Transverse colon (tissue), 4 donors: ENCODE results near the gene ANKRD49. TPM values are rescaled to one million over a fixed set of nuclear protein-coding genes. Genes with fewer than 3 reads are reported as not detected.

ENCODE experiments used
- DNase-seq: peaks from one replicate; pipeline ENCODE4 v3.0.0-alpha.2; 2019
- H3K27ac ChIP-seq, 4 donors: fragments of 200-600 bp; sonication (generic); 2 replicates each; pipeline ENCODE4 v1.5.1; 2016 to 2018; ENCODE audit warnings: inconsistent platforms in 4 of 4
- H3K27me3 ChIP-seq: fragments of 200-600 bp; sonication (generic); 2 replicates; pipeline ENCODE4 v1.5.1; 2017; ENCODE audit warnings: inconsistent platforms
- H3K36me3 ChIP-seq, 4 donors: fragments of 200-600 bp; sonication (generic); 2 replicates each; pipeline ENCODE4 v1.5.1; 2017 to 2019; ENCODE audit warnings: inconsistent platforms in 4 of 4
- H3K4me1 ChIP-seq, 4 donors: fragments of 200-600 bp; sonication (generic); 2 replicates each; pipeline ENCODE4 v1.5.1; 2017 to 2020; ENCODE audit warnings: inconsistent platforms in 4 of 4
- H3K4me3 ChIP-seq, 4 donors: fragments of 200-600 bp; sonication (generic); 1 replicate in 1 of 4; 2 replicates in 3 of 4; pipeline versions ENCODE4 v1.5.1 to v1.6.1; 2017 to 2019; ENCODE audit warnings: inconsistent platforms in 4 of 4
- H3K9me3 ChIP-seq, 2 donors: fragments of 200-600 bp; sonication (generic); 2 replicates each; pipeline ENCODE4 v1.5.1; 2017 to 2019; ENCODE audit warnings: inconsistent platforms in 2 of 2
- EP300 ChIP-seq: sonication (generic); formaldehyde crosslinking; IDR thresholded peaks from one replicate; pipeline ENCODE4 v1.6.1; 2017; ENCODE audit warnings: antibody characterized with exemption, low read depth
- POLR2A ChIP-seq: fragments of 450-650 bp; IDR thresholded peaks from one replicate; pipeline ENCODE4 v1.6.1; 2016; ENCODE audit warnings: antibody characterized with exemption, mild to moderate bottlenecking, moderate library complexity
- POLR2AphosphoS5 ChIP-seq, 3 donors: sonication (generic); formaldehyde crosslinking; IDR thresholded peaks; one replicate each; pipeline ENCODE4 v1.6.1; 2016; ENCODE audit warnings: antibody characterized with exemption in 3 of 3
- WGBS, 2 donors: methylation state at CpG; one replicate each; pipeline ENCODE4 v1.1.5; 2018; ENCODE audit warnings: low coverage in 1 of 2; 5-methylcytosine and 5-hydroxymethylcytosine counted together
- in situ Hi-C, 4 donors: fragments of 200-750 bp; cut with MboI; loops; one replicate each; pipeline versions ENCODE4 v1.15.0 to v1.15.1; 2017; ENCODE audit warnings: low sequenced_read_pairs in 3 of 4, low pct_ligation_motif_present in 1 of 4, low pct_unique_long_range_greater_than_20kb in 1 of 4
- intact Hi-C: fragments of 100-400 bp; cut with DNase I; formaldehyde crosslinking; loops from one replicate; pipeline ENCODE4 v1.15.1; 2023; ENCODE audit warnings: low total_unique reads
- total RNA-seq, 4 donors: library from RNA; depleted of rRNA; stranded (reverse); fragments of >200 nt; gene quantifications; one replicate each; pipeline ENCODE4 v1.1.0, GENCODE V29; 2016
- TF ChIP-seq, protein P1 (sequence below), 5 experiments: fragments of 200-600 bp in 3 of 5; fragments of 450-650 bp in 2 of 5; sonication (generic) in 3 of 5; IDR thresholded peaks; 1 replicate in 2 of 5; 2 replicates in 3 of 5; pipeline ENCODE4 v1.5.1; 2016 to 2017; ENCODE audit warnings: antibody characterized with exemption in 5 of 5, inconsistent platforms in 3 of 5, mild to moderate bottlenecking in 2 of 5, moderate library complexity in 1 of 5

Gene ANKRD49
- total RNA-seq, 4 donors from 2014 or later: 24.4 to 43.6 (median 33.2) TPM

DNA sequence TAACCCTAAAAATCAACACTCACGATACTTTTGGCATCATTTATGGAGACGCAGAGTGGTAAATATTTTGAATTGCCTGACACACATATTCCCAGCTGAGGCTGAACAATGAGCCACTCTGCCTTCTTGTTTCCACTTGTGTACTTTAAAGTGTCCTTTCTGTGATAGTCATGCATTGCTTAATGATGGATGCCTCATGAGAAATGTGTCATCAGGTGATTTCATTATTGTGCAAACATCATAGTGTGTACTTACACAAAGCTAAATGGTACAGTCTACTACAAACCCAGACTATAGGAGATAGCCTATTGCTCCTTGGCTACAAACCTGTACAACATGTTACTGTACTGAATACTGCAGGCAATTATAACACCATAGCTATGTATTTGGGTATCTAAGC lies 44.3 kb upstream of the ANKRD49 start:
- intact Hi-C loops: no loop called here
- 88 to 89% methylated on average over 2 of the region's 2 CpGs for WGBS, 2 donors
- TF ChIP-seq, protein P1, sequence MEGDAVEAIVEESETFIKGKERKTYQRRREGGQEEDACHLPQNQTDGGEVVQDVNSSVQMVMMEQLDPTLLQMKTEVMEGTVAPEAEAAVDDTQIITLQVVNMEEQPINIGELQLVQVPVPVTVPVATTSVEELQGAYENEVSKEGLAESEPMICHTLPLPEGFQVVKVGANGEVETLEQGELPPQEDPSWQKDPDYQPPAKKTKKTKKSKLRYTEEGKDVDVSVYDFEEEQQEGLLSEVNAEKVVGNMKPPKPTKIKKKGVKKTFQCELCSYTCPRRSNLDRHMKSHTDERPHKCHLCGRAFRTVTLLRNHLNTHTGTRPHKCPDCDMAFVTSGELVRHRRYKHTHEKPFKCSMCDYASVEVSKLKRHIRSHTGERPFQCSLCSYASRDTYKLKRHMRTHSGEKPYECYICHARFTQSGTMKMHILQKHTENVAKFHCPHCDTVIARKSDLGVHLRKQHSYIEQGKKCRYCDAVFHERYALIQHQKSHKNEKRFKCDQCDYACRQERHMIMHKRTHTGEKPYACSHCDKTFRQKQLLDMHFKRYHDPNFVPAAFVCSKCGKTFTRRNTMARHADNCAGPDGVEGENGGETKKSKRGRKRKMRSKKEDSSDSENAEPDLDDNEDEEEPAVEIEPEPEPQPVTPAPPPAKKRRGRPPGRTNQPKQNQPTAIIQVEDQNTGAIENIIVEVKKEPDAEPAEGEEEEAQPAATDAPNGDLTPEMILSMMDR (IDR thresholded peaks at IDR 0.05): no peak
- TF ChIP-seq POLR2AphosphoS5 (IDR thresholded peaks at IDR 0.05) (no peak), POLR2A (no peak), EP300 (no peak)
- in situ Hi-C loops: no loop called here
- no peak for DNase-seq
- Histone ChIP-seq H3K36me3 (peaks cover 0 to 27% (median 11%) of the 10 kb centered on the region in 4 donors), H3K27me3 (no peaks in the 10 kb centered on the region), H3K4me3 (no peak overlapping the region), H3K9me3 (no peaks in the 10 kb centered on the region), H3K27ac (no peak overlapping the region), H3K4me1 (no peaks in the 10 kb centered on the region)

DNA sequence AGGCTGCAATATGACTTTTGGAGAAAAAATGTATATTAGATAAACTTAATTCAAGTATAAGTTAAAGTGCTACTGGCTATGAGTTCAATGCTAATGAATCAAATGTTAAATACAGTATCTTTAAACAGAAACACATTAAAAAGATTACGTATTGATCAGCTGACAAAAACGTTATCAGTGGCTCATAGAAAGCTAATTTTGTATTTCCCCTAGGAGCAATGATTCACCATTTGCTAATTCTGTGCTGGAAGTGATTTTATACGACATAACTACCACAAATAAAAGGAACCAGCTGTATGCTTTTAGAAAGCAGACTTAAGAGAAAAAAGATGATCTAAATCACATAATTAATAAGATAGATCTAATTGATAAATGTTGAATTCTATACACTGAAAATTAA lies 43.7 kb upstream of the ANKRD49 start:
- DNase-seq: no peak
- Histone ChIP-seq H3K4me1 (no peaks in the 10 kb centered on the region), H3K27me3 (no peaks in the 10 kb centered on the region), H3K9me3 (no peaks in the 10 kb centered on the region), H3K36me3 (peaks cover 0 to 21% (median 9%) of the 10 kb centered on the region in 4 donors), H3K27ac (no peak overlapping the region), H3K4me3 (no peak overlapping the region)
- in situ Hi-C loops (no loop called here), intact Hi-C loops (no loop called here)
- TF ChIP-seq POLR2A (no peak), EP300 (no peak)
- TF ChIP-seq, protein P1 (IDR thresholded peaks at IDR 0.05): no peak
- WGBS, 2 donors: 77% methylated on average over 3 of the region's 3 CpGs

DNA sequence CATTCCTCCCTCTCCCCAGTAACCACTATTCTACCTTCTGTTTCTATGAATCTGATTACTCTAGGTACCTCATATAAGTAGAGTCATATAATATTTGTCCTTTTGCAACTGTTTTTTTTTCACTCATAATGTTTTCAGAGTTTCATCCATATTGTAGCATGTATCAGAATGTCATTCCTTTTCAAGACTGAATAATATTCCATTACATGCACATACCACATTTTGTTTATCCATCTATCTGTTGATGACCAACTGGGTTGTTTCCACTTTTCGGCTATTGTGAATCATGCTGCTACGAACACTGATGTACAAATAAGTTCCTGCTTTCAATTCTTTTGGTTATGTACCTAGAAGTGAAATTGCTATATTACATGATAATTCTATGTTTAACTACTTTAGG lies 40.8 kb upstream of the ANKRD49 start:
- intact Hi-C loops (no loop called here), in situ Hi-C loops (no loop called here)
- DNase-seq: no peak
- TF ChIP-seq, protein P1 (IDR thresholded peaks at IDR 0.05): no peak
- no peak for TF ChIP-seq POLR2A
- no peak for TF ChIP-seq EP300
- TF ChIP-seq POLR2AphosphoS5 (IDR thresholded peaks at IDR 0.05): no peak
- 97 to 100% methylated on average over 2 of the region's 2 CpGs for WGBS, 2 donors
- Histone ChIP-seq H3K27ac (no peak overlapping the region), H3K4me3 (no peak overlapping the region), H3K27me3 (no peaks in the 10 kb centered on the region), H3K36me3 (peaks cover 0 to 7% (median 0%) of the 10 kb centered on the region in 4 donors), H3K9me3 (no peaks in the 10 kb centered on the region), H3K4me1 (no peaks in the 10 kb centered on the region)

DNA sequence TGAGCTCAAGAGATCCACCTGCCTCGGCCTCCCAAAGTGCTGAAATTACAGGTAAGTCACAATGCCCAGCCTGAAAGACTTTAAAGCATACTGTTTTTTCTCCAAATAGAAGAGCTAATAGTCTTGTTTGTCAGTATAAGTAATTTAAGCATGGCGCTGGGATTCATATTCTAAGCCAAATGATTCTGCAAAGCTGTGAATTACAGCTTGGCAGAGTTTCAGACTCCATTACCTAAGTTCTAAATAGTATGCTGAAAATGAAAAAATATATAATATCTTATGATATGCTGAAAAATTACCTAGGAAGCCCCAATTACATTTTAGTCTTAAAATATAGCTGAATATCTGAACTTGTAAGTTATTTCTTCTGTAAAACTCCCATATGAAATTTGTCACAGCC lies 39.5 kb upstream of the ANKRD49 start:
- intact Hi-C loops (no loop called here), in situ Hi-C loops (no loop called here)
- no peaks in the 10 kb centered on the region for H3K9me3 ChIP-seq
- no peak overlapping the region for H3K4me3 ChIP-seq
- 98 to 100% methylated on average over 2 of the region's 2 CpGs for WGBS, 2 donors
- DNase-seq: no peak
- H3K27me3 ChIP-seq: no peaks in the 10 kb centered on the region
- peaks cover 0 to 13% (median under 1%) of the 10 kb centered on the region in 4 donors for H3K36me3 ChIP-seq
- H3K27ac ChIP-seq: no peak overlapping the region
- TF ChIP-seq, protein P1 (IDR thresholded peaks at IDR 0.05): no peak
- TF ChIP-seq POLR2A: no peak
- TF ChIP-seq POLR2AphosphoS5 (IDR thresholded peaks at IDR 0.05): no peak
- no peak for TF ChIP-seq EP300
- no peaks in the 10 kb centered on the region for H3K4me1 ChIP-seq
